Right lobe of liver (tissue), 4 donors: ENCODE measurements around the gene CUL5.

Source experiments
- CTCF ChIP-seq, 4 donors: fragments of 200-600 bp in 3 of 4; fragments of 450-650 bp in 1 of 4; IDR thresholded peaks; one replicate each; pipeline versions ENCODE4 v1.5.1 to v1.8.0; 2016 to 2022; ENCODE audit warnings: antibody characterized with exemption in 4 of 4, mild to moderate bottlenecking in 2 of 4
- POLR2A ChIP-seq: fragments of 450-650 bp; IDR thresholded peaks from one replicate; pipeline ENCODE4 v1.6.1; 2017; ENCODE audit warnings: antibody characterized with exemption, mild to moderate bottlenecking
- donor health status: DM: no; HTN: no; CAD: no.
- donor health status: DM: no; HTN: no; CAD: no.
- donor health status: DM: no; HTN: yes; CAD: no.

- no peak for TF ChIP-seq CTCF (IDR thresholded peaks at IDR 0.05)
- no peak for TF ChIP-seq POLR2A
Observed at GRCh38 chr11:107970049-107970448, 38.6 kb upstream of the CUL5 start.
